Activated naive CD4-positive, alpha-beta T cell treated with Interleukin-2 at 50 U/mL for 16 hours (primary cell): ENCODE data around the gene PAGE2B.
"Not testable (repeated sequence)": the region's sequence is repeated elsewhere in the genome, so short reads cannot be mapped to it uniquely, and the experiment has no call there.

Experiments
- DNase-seq: peaks from one replicate; pipeline ENCODE4 v3.0.0-alpha.2; 2020

The PAGE2B gene

GRCh38 chrX:55111578-55112254 is 36.9 kb downstream of the PAGE2B start:
- DNase-seq = no peak

- not testable (repeated sequence) for DNase-seq
These were observed 41.8 kb downstream of the PAGE2B start for GRCh38 chrX:55116589-55116988.

- DNase-seq = no peak
These were observed 43.7 kb downstream of the PAGE2B start for GRCh38 chrX:55118574-55118973.

GRCh38 chrX:55119271-55119670 is 44.4 kb downstream of the PAGE2B start:
- DNase-seq = no peak

- no peak for DNase-seq
These were observed 44.9 kb downstream of the PAGE2B start for GRCh38 chrX:55119712-55120111.

GRCh38 chrX:55120761-55121358 is 46.0 kb downstream of the PAGE2B start:
- DNase-seq = no peak

- DNase-seq = no peak
These were observed 49.1 kb downstream of the PAGE2B start for GRCh38 chrX:55123900-55124299.

- no peak for DNase-seq
These were observed 52.9 kb downstream of the PAGE2B start for GRCh38 chrX:55127692-55128091.
